HG02571 (cell line): ENCODE measurements around the gene DYNLT2.
A peak's percentile ranks its signal among the peaks of the same experiment; 100 is the strongest.
"Not testable (repeated sequence)": the region's sequence is repeated elsewhere in the genome, so short reads cannot be mapped to it uniquely, and the experiment has no call there.

Experiments used
- ATAC-seq: cut with Tn5 transposase; IDR thresholded peaks from one replicate; pipeline ENCODE4 v1.9.1; 2021; ENCODE audit warnings: mild to moderate bottlenecking, moderate library complexity; ENCODE audit not compliant: unreplicated experiment

Gene DYNLT2

GRCh38 chr6:169701954-169702839 lies 49.2 kb downstream of the DYNLT2 start, which contains the start of the genes C6orf120 and WDR27:
Gene C6orf120, plus strand, starts transcription at chr6:169702126. Its CDS starts 334 bp downstream, at chr6:169702460.
Gene WDR27, minus strand, starts transcription at chr6:169702029. Its CDS starts 13,024 bp downstream, at chr6:169689005.
- peak; percentile 88 for ATAC-seq

GRCh38 chr6:169701311-169701953 lies 49.9 kb downstream of the DYNLT2 start:
- peak; percentile 4 for ATAC-seq

DNA sequence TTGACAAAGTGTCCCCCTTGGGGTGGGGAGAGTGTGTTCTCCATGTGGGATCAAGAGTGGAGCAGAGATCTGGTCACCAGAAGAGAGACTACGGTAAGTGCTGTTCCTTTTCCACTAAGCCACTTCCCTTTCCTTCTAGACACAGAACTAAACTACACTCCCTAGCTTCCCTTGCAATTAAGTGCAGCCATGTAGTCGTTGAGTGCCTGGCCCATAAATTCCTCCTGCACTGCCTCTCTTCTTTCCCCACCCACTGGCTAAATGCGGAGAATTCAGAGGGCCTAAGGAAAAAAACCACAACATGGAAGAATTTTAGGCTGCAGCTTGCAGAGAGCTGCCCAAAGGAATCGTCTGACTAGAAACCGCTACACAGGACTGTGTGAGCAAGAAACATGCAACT lies 51.1 kb downstream of the DYNLT2 start:
- ATAC-seq, result no peak

- not testable (repeated sequence) for ATAC-seq
Observed at GRCh38 chr6:169697115-169697514, 54.3 kb downstream of the DYNLT2 start.

DNA sequence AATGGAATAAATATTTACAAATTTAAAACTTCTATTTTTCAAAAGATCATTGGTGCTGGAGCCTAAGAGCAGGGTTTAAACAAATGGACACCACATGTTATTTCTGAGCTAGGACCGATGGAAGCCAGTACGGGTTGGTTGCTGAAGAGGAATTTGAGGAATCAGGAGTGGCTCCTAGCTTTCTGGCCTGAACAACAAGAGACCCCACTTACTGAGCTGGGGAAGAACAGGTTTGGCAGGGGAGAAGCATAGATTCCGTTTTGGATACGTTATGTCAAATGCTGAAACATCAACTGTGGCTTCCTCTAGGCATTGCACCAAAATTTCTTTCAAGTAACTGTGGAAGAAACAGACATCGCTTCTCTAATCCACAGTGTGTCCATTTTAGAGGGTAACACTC lies 56.2 kb downstream of the DYNLT2 start:
- no peak for ATAC-seq

GRCh38 chr6:169692516-169692915 lies 58.9 kb downstream of the DYNLT2 start:
- no peak for ATAC-seq

DNA sequence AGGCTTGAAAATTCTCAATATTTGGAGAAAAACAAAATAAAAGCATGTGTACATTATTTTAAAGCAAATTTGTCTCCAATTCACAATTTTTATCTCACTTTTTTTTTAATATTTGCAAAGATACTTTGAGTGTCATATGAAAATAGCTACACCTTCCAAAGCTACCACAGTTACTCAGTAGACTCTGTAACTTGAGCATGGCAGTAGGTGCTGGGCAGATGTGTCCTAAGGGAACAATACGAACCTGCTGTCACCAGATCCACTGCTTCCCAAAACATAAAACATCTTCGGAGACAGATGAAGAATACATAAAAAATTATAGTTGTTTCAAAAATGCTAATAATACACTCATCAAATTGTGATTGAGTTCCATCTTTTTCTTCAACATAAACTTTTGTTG lies 60.1 kb downstream of the DYNLT2 start:
- ATAC-seq, result no peak
